ENCODE data around the gene EYS. TPM values are rescaled to one million over a fixed set of nuclear protein-coding genes. Genes with fewer than 3 reads are reported as not detected.
"Not testable (repeated sequence)": the region's sequence is repeated elsewhere in the genome, so short reads cannot be mapped to it uniquely, and the experiment has no call there.

Gene EYS
- total and polyA plus RNA-seq, 3 experiments from 2014 or later = not detected

- Histone ChIP-seq H3K4me3 (ENCODE audit: low read length) (no peak overlapping the region), H3K36me3 (ENCODE audit: insufficient read depth, low read length) (no peaks in the 10 kb centered on the region), H3K27me3 (ENCODE audit: insufficient read depth, low read length, poor library complexity, severe bottlenecking) (no peaks in the 10 kb centered on the region), H3K9me3 (ENCODE audit: low read length) (no peaks in the 10 kb centered on the region), H3K4me1 (ENCODE audit: insufficient read depth, low read length) (no peaks in the 10 kb centered on the region), H3K27ac (ENCODE audit: low read depth, low read length) (no peak overlapping the region)
- no peaks in the 10 kb centered on the region for H3K4me1 Mint-ChIP-seq
- H3K4me3 Mint-ChIP-seq = no peak overlapping the region
- ChIA-PET CTCF (no interaction called here), POLR2A (no interaction called here)
- H3K9me3 Mint-ChIP-seq = peaks cover 2 to 44% (median 10%) of the 10 kb centered on the region in 5 donors
- no peak for DNase-seq
- H3K36me3 Mint-ChIP-seq = no peaks in the 10 kb centered on the region
- no peaks in the 10 kb centered on the region for H3K27me3 Mint-ChIP-seq
- H3K27ac Mint-ChIP-seq = no peak overlapping the region
Measured at GRCh38 chr6:65416621-65417020, 290.4 kb downstream of the EYS start.

- ChIA-PET CTCF (no interaction called here), POLR2A (no interaction called here)
- Histone ChIP-seq H3K9me3 (ENCODE audit: low read length) (no peaks in the 10 kb centered on the region), H3K4me3 (ENCODE audit: low read length) (no peak overlapping the region), H3K27me3 (ENCODE audit: insufficient read depth, low read length, poor library complexity, severe bottlenecking) (no peaks in the 10 kb centered on the region), H3K36me3 (ENCODE audit: insufficient read depth, low read length) (no peaks in the 10 kb centered on the region), H3K4me1 (ENCODE audit: insufficient read depth, low read length) (no peaks in the 10 kb centered on the region), H3K27ac (ENCODE audit: low read depth, low read length) (no peak overlapping the region)
- Mint-ChIP-seq H3K4me1 (no peaks in the 10 kb centered on the region), H3K4me3 (no peak overlapping the region), H3K27me3 (no peaks in the 10 kb centered on the region), H3K9me3 (peaks cover 6 to 43% (median 17%) of the 10 kb centered on the region in 5 donors), H3K27ac (peak overlapping the region in 1 of 8 donors; percentile 54), H3K36me3 (no peaks in the 10 kb centered on the region)
- no peak for DNase-seq
Measured at GRCh38 chr6:65410309-65410708, 296.7 kb downstream of the EYS start.

GRCh38 chr6:65402564-65402963 is 304.5 kb downstream of the EYS start:
- H3K4me3 Mint-ChIP-seq = no peak overlapping the region
- H3K27me3 Mint-ChIP-seq = no peaks in the 10 kb centered on the region
- CTCF ChIA-PET = no interaction called here
- no peaks in the 10 kb centered on the region for H3K36me3 ChIP-seq (ENCODE audit: insufficient read depth, low read length)
- no peaks in the 10 kb centered on the region for H3K27me3 ChIP-seq (ENCODE audit: insufficient read depth, low read length, poor library complexity, severe bottlenecking)
- peaks cover 2 to 48% (median 13%) of the 10 kb centered on the region in 5 donors for H3K9me3 Mint-ChIP-seq
- no peaks in the 10 kb centered on the region for H3K4me1 ChIP-seq (ENCODE audit: insufficient read depth, low read length)
- no peak for DNase-seq
- H3K27ac Mint-ChIP-seq = no peak overlapping the region
- no peaks in the 10 kb centered on the region for H3K4me1 Mint-ChIP-seq
- H3K4me3 ChIP-seq (ENCODE audit: low read length) = no peak overlapping the region
- no peak overlapping the region for H3K27ac ChIP-seq (ENCODE audit: low read depth, low read length)
- POLR2A ChIA-PET = no interaction called here
- no peaks in the 10 kb centered on the region for H3K36me3 Mint-ChIP-seq
- H3K9me3 ChIP-seq (ENCODE audit: low read length) = no peaks in the 10 kb centered on the region

- Histone ChIP-seq H3K36me3 (ENCODE audit: insufficient read depth, low read length) (no peaks in the 10 kb centered on the region), H3K27ac (ENCODE audit: low read depth, low read length) (no peak overlapping the region), H3K27me3 (ENCODE audit: insufficient read depth, low read length, poor library complexity, severe bottlenecking) (no peaks in the 10 kb centered on the region), H3K9me3 (ENCODE audit: low read length) (no peaks in the 10 kb centered on the region), H3K4me1 (ENCODE audit: insufficient read depth, low read length) (no peaks in the 10 kb centered on the region), H3K4me3 (ENCODE audit: low read length) (no peak overlapping the region)
- Mint-ChIP-seq H3K4me3 (no peak overlapping the region), H3K27me3 (no peaks in the 10 kb centered on the region), H3K9me3 (peaks cover 2 to 36% (median 15%) of the 10 kb centered on the region in 5 donors), H3K36me3 (no peaks in the 10 kb centered on the region), H3K4me1 (no peaks in the 10 kb centered on the region), H3K27ac (no peak overlapping the region)
- DNase-seq = no peak
- ChIA-PET CTCF (no interaction called here), POLR2A (no interaction called here)
Measured at GRCh38 chr6:65399355-65400084, 307.5 kb downstream of the EYS start.

GRCh38 chr6:65398851-65399250 is 308.2 kb downstream of the EYS start:
- ChIA-PET POLR2A (no interaction called here), CTCF (no interaction called here)
- Histone ChIP-seq H3K4me3 (ENCODE audit: low read length) (no peak overlapping the region), H3K27ac (ENCODE audit: low read depth, low read length) (no peak overlapping the region), H3K4me1 (ENCODE audit: insufficient read depth, low read length) (no peaks in the 10 kb centered on the region), H3K9me3 (ENCODE audit: low read length) (no peaks in the 10 kb centered on the region), H3K36me3 (ENCODE audit: insufficient read depth, low read length) (no peaks in the 10 kb centered on the region), H3K27me3 (ENCODE audit: insufficient read depth, low read length, poor library complexity, severe bottlenecking) (no peaks in the 10 kb centered on the region)
- Mint-ChIP-seq H3K27ac (no peak overlapping the region), H3K4me3 (no peak overlapping the region), H3K27me3 (no peaks in the 10 kb centered on the region), H3K36me3 (no peaks in the 10 kb centered on the region), H3K4me1 (no peaks in the 10 kb centered on the region), H3K9me3 (peaks cover 0 to 34% (median 16%) of the 10 kb centered on the region in 5 donors)
- DNase-seq = no peak

GRCh38 chr6:65350530-65350929 is 356.5 kb downstream of the EYS start:
- no peak overlapping the region for H3K4me3 Mint-ChIP-seq

GRCh38 chr6:65302655-65303054 is 404.4 kb downstream of the EYS start:
- H3K27ac ChIP-seq (ENCODE audit: low read depth, low read length); CTCF ChIA-PET; H3K27ac Mint-ChIP-seq; H3K9me3 ChIP-seq (ENCODE audit: low read length); H3K36me3 Mint-ChIP-seq; H3K4me3 Mint-ChIP-seq; H3K36me3 ChIP-seq (ENCODE audit: insufficient read depth, low read length); H3K4me3 ChIP-seq (ENCODE audit: low read length); H3K27me3 Mint-ChIP-seq; DNase-seq; POLR2A ChIA-PET; H3K4me1 ChIP-seq (ENCODE audit: insufficient read depth, low read length); H3K27me3 ChIP-seq (ENCODE audit: insufficient read depth, low read length, poor library complexity, severe bottlenecking); H3K4me1 Mint-ChIP-seq: not testable (repeated sequence)
- peaks cover 0 to 21% (median 4%) of the 10 kb centered on the region in 5 donors for H3K9me3 Mint-ChIP-seq

More at GRCh38 chr6:65350530-65350929, 356.5 kb downstream of the EYS start:
- ChIA-PET POLR2A (no interaction called here), CTCF (no interaction called here)
- peaks cover 4 to 33% (median 7%) of the 10 kb centered on the region in 5 donors for H3K9me3 Mint-ChIP-seq
- no peaks in the 10 kb centered on the region for H3K27me3 ChIP-seq (ENCODE audit: insufficient read depth, low read length, poor library complexity, severe bottlenecking)
- no peak for DNase-seq
- no peak overlapping the region for H3K27ac Mint-ChIP-seq
- H3K4me3 ChIP-seq (ENCODE audit: low read length) = no peak overlapping the region
- no peak overlapping the region for H3K27ac ChIP-seq (ENCODE audit: low read depth, low read length)
- no peaks in the 10 kb centered on the region for H3K4me1 ChIP-seq (ENCODE audit: insufficient read depth, low read length)
- H3K27me3 Mint-ChIP-seq = peaks cover 0 to 3% of the 10 kb centered on the region in 2 donors
- H3K9me3 ChIP-seq (ENCODE audit: low read length) = no peaks in the 10 kb centered on the region
- no peaks in the 10 kb centered on the region for H3K4me1 Mint-ChIP-seq
- H3K36me3 ChIP-seq (ENCODE audit: insufficient read depth, low read length) = no peaks in the 10 kb centered on the region
- H3K36me3 Mint-ChIP-seq = no peaks in the 10 kb centered on the region

GRCh38 chr6:65299236-65299635 is 407.8 kb downstream of the EYS start:
- H3K9me3 Mint-ChIP-seq = peaks cover 0 to 23% (median 4%) of the 10 kb centered on the region in 5 donors
- H3K27me3 Mint-ChIP-seq = no peaks in the 10 kb centered on the region
- DNase-seq = no peak
- Histone ChIP-seq H3K4me1 (ENCODE audit: insufficient read depth, low read length) (no peaks in the 10 kb centered on the region), H3K4me3 (ENCODE audit: low read length) (no peak overlapping the region), H3K27ac (ENCODE audit: low read depth, low read length) (no peak overlapping the region), H3K27me3 (ENCODE audit: insufficient read depth, low read length, poor library complexity, severe bottlenecking) (no peaks in the 10 kb centered on the region), H3K9me3 (ENCODE audit: low read length) (no peaks in the 10 kb centered on the region), H3K36me3 (ENCODE audit: insufficient read depth, low read length) (no peaks in the 10 kb centered on the region)
- POLR2A ChIA-PET = no interaction called here
- H3K36me3 Mint-ChIP-seq = no peaks in the 10 kb centered on the region
- CTCF ChIA-PET = no interaction called here
- H3K4me1 Mint-ChIP-seq = no peaks in the 10 kb centered on the region
- no peak overlapping the region for H3K4me3 Mint-ChIP-seq
- no peak overlapping the region for H3K27ac Mint-ChIP-seq

Data from CD8-positive, alpha-beta memory T cell (primary cell).